ENCODE data around the gene ZNF124.
"Not testable (repeated sequence)": the region's sequence is repeated elsewhere in the genome, so short reads cannot be mapped to it uniquely, and the experiment has no call there.

ZNF124 gene

DNA sequence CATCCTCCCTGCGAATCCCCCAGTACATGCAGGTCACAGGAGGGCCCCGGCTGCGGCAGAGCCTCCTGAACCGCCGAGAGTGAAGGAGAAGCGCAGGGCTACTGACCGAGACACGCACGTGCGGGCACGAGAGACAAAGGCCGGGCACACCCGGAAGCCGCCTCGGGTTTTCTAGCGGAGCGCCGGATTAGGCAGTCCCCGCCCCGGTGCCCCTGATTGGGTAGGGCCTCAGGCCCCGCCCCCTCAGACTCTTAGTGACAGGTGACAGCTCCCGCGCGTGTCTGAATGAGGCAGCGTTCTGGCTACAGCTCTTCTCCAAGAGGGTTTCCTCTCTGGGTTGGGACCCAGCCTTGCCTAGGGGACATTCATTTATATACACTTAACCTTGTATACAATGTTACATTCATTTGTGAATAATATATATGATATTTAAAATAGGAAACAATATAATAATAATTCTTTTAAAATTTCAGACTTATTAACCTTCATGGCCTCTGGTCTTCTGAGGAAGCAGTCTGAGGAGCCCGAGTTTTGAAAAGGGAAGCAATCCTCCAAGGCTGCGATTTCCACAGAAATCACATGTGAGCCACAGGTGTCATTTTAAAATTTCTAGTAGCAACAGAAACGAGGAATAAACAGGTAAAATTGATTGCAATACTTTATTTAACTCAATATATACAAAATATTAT lies at the start of gene ZNF124:
Gene ZNF124 (minus strand): TSS at position 146 of the 689 bp plus-strand sequence. CDS start 143 bp downstream, at position 3.
- intact Hi-C loops (cut with DNase I); DNase-seq: not testable (repeated sequence)

DNA sequence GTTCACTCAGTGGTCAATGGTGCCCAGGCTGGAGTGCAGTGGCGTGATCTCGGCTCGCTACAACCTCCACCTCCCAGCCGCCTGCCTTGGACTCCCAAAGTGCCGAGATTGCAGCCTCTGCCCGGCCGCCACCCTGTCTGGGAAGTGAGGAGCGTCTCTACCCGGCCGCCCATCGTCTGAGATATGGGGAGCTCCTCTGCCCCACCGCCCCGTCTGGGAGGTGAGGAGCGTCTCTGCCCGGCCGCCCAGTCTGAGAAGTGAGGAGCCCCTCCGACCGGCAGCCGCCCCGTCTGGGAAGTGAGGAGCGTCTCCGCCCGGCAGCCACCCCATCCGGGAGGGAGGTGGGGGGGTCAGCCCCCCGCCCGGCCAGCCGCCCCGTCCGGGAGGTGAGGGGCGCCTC lies 48.5 kb upstream of the ZNF124 start:
- intact Hi-C loops (cut with DNase I); DNase-seq: not testable (repeated sequence)

DNA sequence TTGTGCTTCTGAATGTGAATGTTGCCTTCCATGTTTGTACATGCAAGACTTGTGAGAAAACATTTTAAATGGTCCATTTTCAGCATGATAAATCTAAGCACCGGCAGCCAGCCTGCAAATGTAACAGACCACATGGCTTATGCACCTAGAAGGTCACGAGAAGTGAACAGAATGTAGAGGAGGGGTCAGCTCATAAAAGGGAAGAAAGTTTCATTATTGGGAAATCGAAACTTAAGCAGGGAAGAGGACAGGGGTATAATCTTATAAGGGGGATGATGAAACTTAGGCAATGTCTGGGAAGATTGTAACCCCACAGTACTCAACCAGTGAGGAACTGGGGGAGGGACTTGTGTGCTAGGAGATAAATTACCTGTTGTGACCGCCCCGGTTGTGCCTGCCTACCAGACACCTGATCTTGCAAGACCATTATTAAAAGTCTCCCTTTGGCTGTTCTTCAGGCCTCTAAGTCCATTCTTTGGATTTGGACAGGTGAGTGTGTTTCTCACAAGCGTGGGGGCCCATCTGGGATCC lies 46.4 kb upstream of the ZNF124 start:
- intact Hi-C loops (cut with DNase I): no loop called here
- DNase-seq: no peak

DNA sequence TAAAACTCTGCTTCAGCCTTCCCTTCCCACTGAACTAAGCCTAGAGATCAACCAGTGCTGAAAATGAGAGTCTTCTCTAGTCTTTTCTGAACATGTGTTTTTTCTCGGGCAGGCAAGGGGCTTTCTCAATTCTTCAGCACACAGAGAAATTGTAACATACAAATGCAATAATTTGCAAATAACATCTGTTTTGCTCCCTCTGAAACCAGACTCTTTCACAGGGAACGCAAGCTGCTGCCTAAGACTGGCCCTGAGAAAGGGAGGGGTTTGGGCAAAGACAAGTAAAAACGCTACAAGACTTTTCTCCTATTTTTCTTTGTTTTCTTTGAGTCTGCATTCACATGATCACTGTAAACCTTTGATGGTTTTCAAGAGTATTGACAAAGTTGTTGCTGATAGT lies 44.4 kb upstream of the ZNF124 start:
- intact Hi-C loops (cut with DNase I): no loop called here
- DNase-seq: no peak

DNA sequence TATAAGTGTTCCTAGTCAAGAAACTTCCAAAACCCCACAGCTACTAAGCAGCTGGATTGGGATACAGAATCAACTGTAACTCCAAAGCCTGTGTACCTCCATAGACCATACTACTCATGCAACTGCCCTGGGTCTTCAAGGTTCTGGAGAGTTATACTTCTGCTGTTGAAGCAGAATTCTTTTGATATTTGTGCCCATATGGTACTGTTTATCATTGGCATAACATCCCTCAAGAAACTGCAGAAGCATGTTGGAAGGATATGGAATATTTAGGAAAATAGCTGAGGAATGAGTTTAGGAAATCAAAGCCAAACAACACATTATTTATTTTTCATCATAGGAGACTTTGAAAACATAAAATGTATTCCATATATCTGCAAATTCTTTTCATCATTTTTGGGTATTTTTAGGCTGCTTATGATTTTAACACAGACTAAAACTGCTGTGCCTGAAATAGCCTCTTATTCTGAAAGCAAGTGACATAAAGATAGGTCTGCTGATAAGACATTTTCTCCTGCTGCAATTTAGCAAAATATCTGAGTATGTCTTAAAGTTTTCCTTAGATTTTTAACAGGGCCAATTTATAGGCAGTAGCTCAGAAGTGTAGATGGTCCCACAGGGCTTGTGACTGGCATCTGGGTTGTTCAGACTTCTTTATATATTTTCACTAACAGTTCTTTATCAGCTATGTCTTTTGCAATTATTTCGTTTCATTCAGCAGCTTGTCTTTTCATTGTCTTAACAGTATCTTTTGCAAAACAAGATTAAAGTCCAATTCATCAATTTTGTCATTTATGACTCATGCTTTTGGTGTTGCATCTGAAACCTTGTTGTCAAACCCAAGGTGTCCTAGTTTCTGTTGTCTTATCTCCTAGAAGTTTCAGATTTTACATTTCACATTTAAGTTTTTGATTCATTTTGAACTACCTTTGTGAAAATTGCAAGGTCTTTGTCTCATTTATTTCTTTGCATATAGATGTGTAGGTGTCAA lies 41.1 kb upstream of the ZNF124 start:
- intact Hi-C loops (cut with DNase I): no loop called here
- no peak for DNase-seq

DNA sequence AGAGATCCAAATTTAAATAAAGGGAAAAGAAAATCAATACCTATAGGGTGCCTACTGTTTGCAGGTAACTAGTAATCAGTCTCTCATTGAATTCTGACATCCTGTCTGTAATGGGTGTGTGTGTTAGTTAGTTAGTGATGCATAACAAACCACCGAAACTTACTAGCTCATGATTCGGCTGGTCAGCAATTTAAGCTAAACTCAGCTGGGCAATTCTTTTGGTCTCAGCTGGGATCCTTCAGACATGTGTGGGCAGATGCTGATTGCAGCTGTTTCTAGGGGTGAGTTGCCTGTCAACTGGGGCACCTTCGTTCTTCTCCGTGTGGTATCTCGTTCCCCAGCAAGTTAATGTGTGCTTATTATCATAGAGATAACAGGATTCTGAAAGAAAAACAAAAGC lies 40.2 kb upstream of the ZNF124 start:
- no peak for DNase-seq
- intact Hi-C loops (cut with DNase I): no loop called here

DNA sequence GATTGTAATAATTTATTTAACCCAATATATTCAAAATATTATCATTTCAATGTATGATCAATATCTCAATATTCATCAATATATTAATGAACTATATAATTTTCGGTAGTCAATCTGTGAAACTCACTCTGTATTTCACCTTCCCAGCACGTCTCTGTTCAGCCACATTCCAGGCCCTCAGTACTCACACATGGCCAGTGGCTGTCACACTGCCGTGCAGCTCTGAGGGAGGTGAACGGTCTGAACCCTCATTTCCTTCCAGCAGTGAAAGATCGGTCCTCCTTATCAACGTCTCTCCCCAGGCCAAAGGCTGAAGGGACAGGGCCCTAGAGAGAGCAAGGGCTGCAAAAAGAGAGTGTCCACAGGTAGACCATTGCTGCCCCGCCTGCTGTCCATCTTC lies 39.5 kb upstream of the ZNF124 start:
- no peak for DNase-seq
- intact Hi-C loops (cut with DNase I): no loop called here

DNA sequence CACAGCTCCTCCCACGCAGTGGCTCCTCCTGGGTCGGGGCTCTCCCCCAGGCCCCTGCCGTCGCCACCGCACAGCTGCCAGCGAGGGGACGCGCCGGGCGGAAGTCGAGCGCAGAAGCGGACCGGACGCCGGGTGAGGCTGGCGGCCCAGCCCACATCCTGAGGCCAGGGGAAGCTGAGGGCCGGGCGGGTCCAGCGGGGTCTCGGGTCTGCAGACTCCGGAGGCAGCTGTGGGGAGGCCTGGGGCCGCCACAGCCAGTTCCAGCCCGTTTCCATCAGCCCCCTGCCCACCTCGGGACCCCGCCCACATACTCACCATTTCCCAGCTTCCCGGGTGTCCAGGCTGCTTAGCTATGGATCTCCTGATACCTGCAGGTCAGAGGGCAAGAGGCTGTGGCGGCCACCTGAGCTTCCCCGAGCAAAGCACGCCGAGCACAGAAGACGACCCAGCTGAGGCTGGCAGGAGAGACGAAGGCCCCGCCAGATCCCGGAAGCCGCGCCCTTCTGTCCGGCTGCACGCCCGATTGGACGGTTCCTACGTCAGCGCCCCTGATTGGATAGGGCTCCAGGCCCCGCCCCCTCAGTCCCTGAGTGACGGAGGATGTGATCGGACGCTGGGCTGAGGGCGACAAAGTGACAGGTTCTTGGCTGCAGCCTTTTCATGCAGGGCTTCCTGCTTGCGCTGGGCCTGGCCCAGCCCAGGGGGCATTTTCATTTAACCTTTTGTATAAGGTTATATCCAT lies 38.7 kb upstream of the ZNF124 start:
- intact Hi-C loops (cut with DNase I): no loop called here
- peak; percentile 96 to 99 (median 98) for DNase-seq

DNA sequence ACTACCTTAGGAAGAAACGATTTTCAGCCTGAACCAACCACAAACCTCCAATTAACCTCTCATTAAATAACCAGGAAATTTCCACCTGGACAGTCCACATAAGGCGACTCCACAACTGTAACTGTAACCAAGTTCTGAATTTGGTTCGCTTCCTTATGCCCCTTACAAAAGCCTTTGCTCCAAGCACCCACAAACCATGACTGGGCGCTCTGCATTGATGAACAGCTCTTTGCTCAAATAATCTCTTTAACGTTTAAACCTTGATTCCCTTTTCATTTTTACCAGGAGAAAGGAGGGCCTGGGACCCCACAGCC lies 38.2 kb upstream of the ZNF124 start:
- intact Hi-C loops (cut with DNase I): no loop called here
- peak in 1 of 42 donors; percentile 8 for DNase-seq

DNA sequence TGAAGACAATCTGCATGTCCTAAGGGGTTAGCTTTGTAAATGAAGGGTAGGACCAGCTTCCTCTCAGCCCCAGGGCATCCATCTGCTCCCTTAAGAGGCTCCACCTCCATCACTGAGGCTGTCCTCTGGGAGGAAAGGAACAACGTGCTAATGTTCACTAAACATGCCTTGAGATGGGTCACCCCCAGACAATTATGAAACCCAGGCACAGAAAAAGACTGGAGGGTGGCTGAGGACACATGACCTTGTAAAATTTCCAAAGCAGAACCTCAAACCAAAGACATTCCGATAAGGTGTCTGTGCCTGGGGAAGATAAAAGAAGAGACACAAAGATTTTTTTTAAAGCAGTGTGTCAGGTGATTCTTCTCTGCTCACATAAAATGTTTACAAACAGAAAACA lies 37.6 kb upstream of the ZNF124 start:
- no peak for DNase-seq
- intact Hi-C loops (cut with DNase I): no loop called here

DNA sequence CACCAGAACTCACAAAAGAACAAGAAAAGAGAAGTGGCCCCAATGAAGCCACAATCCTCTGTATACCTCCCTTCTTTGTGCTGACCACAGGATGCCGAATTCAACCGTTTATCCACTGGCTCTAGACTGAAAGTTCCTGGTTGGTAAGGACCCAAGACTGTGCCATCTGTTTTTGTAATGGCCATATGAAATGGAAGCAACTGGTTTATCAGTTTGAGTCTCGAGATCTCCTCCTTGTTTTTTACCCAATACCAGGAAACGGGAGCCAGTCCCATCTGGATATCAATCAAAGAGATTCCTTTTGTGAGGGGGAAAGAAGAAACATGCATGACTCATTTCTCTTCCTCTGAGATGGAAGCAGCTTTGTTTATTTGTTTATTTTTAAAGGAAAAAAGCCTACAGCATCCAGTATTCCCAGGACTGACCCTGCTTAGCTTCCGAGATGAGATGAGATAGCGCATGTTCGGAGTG lies 32.4 kb upstream of the ZNF124 start:
- no peak for DNase-seq
- intact Hi-C loops (cut with DNase I): no loop called here

DNA sequence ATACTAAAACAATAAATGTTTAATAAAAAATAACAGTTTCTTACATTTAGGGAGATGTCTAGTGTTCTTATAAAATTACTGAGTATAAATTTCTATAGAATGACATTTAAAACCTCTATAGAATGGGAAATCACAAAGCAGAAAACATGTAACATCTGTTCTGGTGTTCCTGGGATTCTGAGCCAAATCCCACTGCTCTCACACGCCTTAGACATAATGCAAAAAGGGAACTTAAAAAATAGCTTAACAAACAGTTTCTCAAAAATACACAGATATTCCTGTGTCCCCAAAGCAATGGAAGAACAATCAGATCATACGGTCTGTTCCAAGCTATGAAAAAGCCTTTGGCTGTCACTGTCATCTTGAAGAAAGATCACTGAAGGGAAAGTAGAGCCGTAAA lies 27.0 kb upstream of the ZNF124 start:
- intact Hi-C loops (cut with DNase I): no loop called here
- no peak for DNase-seq

DNA sequence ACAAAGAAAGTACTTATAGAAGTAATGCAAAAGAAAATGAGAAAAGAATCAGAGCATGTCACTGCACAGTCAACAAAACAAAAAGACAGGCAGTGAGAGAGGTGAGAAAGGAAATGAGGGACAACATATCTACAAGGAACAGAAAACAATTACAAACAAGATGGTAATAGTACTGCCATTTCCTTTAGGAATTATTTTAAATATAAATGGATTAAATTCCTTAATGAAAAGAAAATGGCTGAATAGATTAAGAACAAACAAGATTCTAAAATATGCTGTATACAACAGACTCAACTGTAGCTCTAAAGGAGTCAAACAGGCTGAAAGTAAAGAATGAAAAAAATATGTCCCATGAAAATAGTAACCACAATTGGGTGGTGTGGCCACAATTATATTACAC lies 22.1 kb upstream of the ZNF124 start:
- intact Hi-C loops (cut with DNase I): no loop called here
- DNase-seq: no peak

DNA sequence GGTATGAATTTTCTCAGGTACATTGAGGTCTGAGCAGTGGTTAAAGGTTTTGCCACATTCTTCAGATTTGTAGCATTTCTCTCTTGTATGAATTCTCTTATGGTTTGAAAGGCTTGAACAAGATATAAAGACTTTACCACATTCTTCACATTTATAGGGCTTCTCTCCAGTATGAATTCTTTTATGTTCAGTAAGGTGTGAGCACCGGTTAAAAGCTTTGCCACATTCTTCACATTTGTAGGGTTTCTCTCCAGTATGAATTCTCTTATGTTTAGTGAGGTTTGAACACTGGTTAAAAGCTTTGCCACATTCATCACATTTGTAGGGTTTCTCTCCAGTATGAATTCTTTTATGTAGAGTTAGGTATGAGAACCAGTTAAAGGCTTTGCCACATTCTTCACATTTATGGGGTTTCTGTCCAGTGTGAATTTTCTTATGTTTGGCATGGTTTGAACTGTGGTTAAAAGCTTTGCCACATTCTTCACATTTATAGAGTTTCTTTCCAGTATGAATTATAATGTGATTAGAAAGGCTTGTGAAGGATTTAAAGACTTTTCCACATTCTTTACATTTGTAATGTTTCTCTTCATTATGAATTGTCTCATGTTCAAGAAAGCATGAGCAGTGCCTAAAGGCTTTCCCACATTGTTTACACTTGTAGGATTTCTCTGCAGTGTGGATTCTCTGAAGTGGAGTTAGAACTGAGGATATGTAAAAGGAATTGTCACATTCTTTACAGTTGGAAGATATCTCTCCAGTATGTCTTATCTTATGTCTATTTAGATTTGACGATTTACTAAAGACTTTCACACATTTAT lies 18.4 kb upstream of the ZNF124 start:
- no peak for DNase-seq
- intact Hi-C loops (cut with DNase I): no loop called here

DNA sequence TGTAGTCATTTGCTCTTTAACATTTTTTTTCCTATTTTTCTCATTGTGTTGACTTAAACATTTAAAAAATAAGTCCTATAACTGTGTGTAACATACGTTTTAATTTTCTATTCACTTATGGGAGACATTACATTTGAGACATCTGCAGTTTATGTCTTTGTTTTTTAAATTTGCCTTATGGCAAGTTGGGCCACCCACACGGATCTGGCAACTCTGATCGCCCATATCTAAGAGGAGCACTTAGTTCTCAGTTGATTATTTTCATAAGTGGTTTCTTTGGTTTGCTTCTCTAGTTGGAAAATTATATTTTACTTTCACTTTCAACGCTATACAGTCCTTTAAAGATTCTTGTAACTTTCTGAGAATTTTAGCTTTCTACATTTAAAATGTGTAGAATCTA lies 13.8 kb upstream of the ZNF124 start:
- intact Hi-C loops (cut with DNase I): no loop called here
- no peak for DNase-seq

DNA sequence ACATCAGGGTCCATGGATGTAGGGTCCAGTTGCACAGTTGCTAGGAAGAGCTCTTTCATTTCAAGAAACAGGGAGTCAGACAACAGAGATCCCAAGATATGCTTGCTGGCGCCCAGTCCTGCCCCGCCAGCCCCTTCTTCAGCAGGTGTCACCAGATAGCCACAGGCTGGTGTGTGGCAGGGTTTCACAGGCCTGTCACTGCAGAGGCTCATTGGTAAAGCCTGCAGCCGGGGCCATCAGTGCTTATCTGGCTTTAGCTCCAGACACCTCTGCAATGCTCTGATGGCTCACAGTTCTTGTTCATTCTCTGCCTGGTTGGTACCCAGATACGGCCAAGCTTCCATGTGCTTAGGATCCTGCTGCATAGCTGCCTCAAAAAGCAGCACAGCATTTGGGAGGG lies 12.4 kb upstream of the ZNF124 start:
- intact Hi-C loops (cut with DNase I): no loop called here
- no peak for DNase-seq

DNA sequence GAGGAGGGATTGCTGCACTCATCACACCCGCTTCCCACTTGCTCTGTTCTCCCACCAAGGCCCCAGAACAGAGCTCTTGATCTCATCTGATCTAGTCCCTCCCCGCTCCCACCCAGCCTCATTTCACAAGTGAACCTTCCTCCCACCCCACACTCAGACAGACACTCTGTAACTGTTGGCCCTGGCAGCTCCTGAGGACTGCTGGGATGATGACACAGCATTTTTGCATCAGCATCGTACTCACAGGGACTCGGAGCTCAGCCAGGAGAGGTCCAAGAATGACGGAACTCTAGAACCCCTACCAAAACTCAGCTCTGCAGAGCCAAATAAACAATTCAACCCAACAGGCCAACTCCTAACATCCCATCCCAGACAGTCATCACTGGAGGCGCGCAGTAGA lies 11.2 kb upstream of the ZNF124 start:
- DNase-seq: no peak
- intact Hi-C loops (cut with DNase I): no loop called here

DNA sequence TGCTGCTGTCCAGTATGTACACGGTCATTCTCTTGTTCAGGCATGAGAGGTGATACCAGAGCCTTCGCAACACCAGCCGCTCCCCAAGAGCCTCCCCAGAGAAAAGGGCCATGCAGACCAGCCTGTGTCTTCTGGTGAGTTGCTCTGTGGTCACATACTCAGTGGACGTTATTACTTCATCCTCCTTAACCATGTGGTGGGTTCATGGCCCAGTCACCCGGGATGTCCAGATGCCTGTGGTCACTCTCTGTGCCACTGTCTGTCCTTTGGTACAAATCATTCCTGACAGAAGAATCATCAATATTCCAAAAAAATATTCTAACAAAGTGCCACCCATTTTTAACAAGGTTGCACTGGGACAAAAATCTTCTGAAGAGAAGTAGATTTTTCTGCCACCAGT lies 8.8 kb upstream of the ZNF124 start:
- no peak for DNase-seq
- intact Hi-C loops (cut with DNase I): no loop called here

DNA sequence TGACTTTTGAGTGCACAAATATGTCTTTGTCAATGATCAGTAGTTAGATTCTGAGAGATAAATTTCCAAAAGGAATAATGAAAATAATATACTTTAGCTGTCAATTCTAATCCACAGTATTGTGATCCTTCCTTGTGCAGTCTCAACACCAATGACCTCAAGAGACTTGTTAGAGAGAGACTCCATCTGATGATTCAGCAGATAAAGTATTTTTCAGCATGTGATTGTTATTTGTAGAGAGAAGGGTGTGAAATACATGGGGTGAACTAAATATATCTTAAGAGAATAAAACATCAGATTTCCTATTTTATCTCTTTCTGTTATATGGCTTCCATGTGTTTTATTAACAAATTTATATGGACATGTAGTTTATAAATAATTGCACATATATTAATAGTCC lies 5.9 kb upstream of the ZNF124 start:
- DNase-seq: no peak
- intact Hi-C loops (cut with DNase I): no loop called here

Data from head of caudate nucleus (tissue), 42 donors.